HepG2 (cell line): Measurements from ENCODE around the gene PRR19. TPM values are rescaled to one million over a fixed set of nuclear protein-coding genes. Genes with fewer than 3 reads are reported as not detected.
A peak's percentile ranks its signal among the peaks of the same experiment; 100 is the strongest.

ENCODE experiments used
- FOXM1 ChIP-seq: sonication (generic); formaldehyde crosslinking; IDR thresholded peaks from 2 replicates; pipeline ENCODE4 v1.5.0; 2020; ENCODE audit warnings: missing genetic modification reagents
- GPN1 ChIP-seq: sonication (generic); formaldehyde crosslinking; IDR thresholded peaks from 2 replicates; pipeline ENCODE4 v1.5.1; 2020; ENCODE audit warnings: missing genetic modification reagents, borderline replicate concordance
- JUN ChIP-seq: sonication (generic); formaldehyde crosslinking; IDR thresholded peaks from 2 replicates; pipeline ENCODE4 v1.4.0; 2020; ENCODE audit warnings: mild to moderate bottlenecking, missing genetic modification reagents
- KIAA2018 ChIP-seq: sonication (generic); formaldehyde crosslinking; IDR thresholded peaks from 2 replicates; pipeline ENCODE4 v1.5.0; 2020; ENCODE audit warnings: mild to moderate bottlenecking, missing genetic modification reagents, borderline replicate concordance
- PHF8 ChIP-seq: sonication (generic); formaldehyde crosslinking; IDR thresholded peaks from 2 replicates; pipeline ENCODE4 v1.5.0; 2020; ENCODE audit warnings: missing genetic modification reagents
- PRDM15 ChIP-seq: sonication (generic); formaldehyde crosslinking; IDR thresholded peaks from 2 replicates; pipeline ENCODE4 v1.4.0; 2020; ENCODE audit warnings: missing genetic modification reagents
- RBM39 ChIP-seq: fragments of 200-400 bp; formaldehyde crosslinking; IDR thresholded peaks from one replicate; pipeline ENCODE4 v1.6.1; 2018; ENCODE audit warnings: antibody characterized with exemption, mild to moderate bottlenecking, low read depth, low read length; ENCODE audit not compliant: poor library complexity, severe bottlenecking
- REPIN1 ChIP-seq: sonication (generic); formaldehyde crosslinking; IDR thresholded peaks from 2 replicates; pipeline ENCODE4 v1.8.0; 2022; ENCODE audit warnings: missing genetic modification reagents, low read depth, mild to moderate bottlenecking, borderline replicate concordance
- SYNCRIP ChIP-seq: fragments of 200-400 bp; formaldehyde crosslinking; IDR thresholded peaks from 2 replicates; pipeline ENCODE4 v1.6.1; 2018; ENCODE audit warnings: mild to moderate bottlenecking, low read depth, low read length; ENCODE audit not compliant: insufficient read depth
- XRCC5 ChIP-seq: fragments of 200-400 bp; formaldehyde crosslinking; optimal IDR thresholded peaks from 2 replicates; pipeline ENCODE3; 2017; ENCODE audit warnings: mild to moderate bottlenecking, low read length
- ZBTB4 ChIP-seq: sonication (generic); formaldehyde crosslinking; IDR thresholded peaks from 2 replicates; pipeline ENCODE4 v1.4.0; 2020; ENCODE audit warnings: missing genetic modification reagents, mild to moderate bottlenecking, borderline replicate concordance
- ZIK1 ChIP-seq: sonication (generic); formaldehyde crosslinking; IDR thresholded peaks from 2 replicates; pipeline ENCODE4 v1.5.0; 2020; ENCODE audit warnings: mild to moderate bottlenecking, low read depth, missing genetic modification reagents, borderline replicate concordance
- ZNF83 ChIP-seq: sonication (generic); formaldehyde crosslinking; IDR thresholded peaks from 2 replicates; pipeline ENCODE4 v1.4.0; 2020; ENCODE audit warnings: missing genetic modification reagents, mild to moderate bottlenecking, borderline replicate concordance
- polyA plus RNA-seq, 8 experiments: library from polyadenylated mRNA; depleted of rRNA in 3 of 8; stranded (reverse) in 7 of 8; unstranded in 1 of 8; fragments of >200 nt; fragmentation: Illumina TruSeq in 4 of 8; extraction: Trizol in 4 of 8; gene quantifications; 2 replicates each; pipeline versions ENCODE4 v1.2.1 to v1.2.3, GENCODE V29; 2011 to 2016; ENCODE audit warnings: low read depth in 4 of 8, missing spikeins in 1 of 8, mixed read lengths in 1 of 8; ENCODE audit not compliant: insufficient read depth in 1 of 8
- total RNA-seq, 5 experiments: library from RNA; depleted of rRNA; stranded (reverse); fragments of >200 nt; fragmentation: Illumina TruSeq; extraction: Trizol; gene quantifications; 2 replicates each; pipeline ENCODE4 v1.2.3, GENCODE V29; 2016; ENCODE audit warnings: low read depth in 1 of 5

Gene PRR19
- total and polyA plus RNA-seq, 2 of the 13 experiments (the other 11 are each of a cell fraction or from before 2014, with no cell fraction given), result 0.21 to 0.33 TPM

- TF ChIP-seq PRDM15 (CRISPR knock-in tag) (no peak), ZIK1 (CRISPR knock-in tag) (peak; percentile 46; the same call in 1 of the 2 replicates), KIAA2018 (no peak), SYNCRIP (no peak), JUN (no peak), PHF8 (CRISPR knock-in tag) (peak; percentile 80), REPIN1 (CRISPR knock-in tag) (no peak), RBM39 (no peak), GPN1 (no peak), ZNF83 (CRISPR knock-in tag) (no peak), ZBTB4 (0 out of 2 replicates have a peak, but pooled peaks have one; percentile 38), XRCC5 (peak; percentile 81), FOXM1 (CRISPR knock-in tag) (no peak)
These were observed 23.5 kb downstream of the PRR19 start, which contains the start of gene MEGF8 (continued) for GRCh38 chr19:42325308-42325895.
